ENCODE results near the gene ADGRE2. TPM values are rescaled to one million over a fixed set of nuclear protein-coding genes. Genes with fewer than 3 reads are reported as not detected.
A peak's percentile ranks its signal among the peaks of the same experiment; 100 is the strongest.
"Not testable (repeated sequence)": the region's sequence is repeated elsewhere in the genome, so short reads cannot be mapped to it uniquely, and the experiment has no call there.

Gene ADGRE2
- total RNA-seq: 1 to 10 TPM in 2 of 8 experiments, under 1 TPM in 5, not detected in 1; 0.09 to 3.7 (median 0.33) TPM

DNA sequence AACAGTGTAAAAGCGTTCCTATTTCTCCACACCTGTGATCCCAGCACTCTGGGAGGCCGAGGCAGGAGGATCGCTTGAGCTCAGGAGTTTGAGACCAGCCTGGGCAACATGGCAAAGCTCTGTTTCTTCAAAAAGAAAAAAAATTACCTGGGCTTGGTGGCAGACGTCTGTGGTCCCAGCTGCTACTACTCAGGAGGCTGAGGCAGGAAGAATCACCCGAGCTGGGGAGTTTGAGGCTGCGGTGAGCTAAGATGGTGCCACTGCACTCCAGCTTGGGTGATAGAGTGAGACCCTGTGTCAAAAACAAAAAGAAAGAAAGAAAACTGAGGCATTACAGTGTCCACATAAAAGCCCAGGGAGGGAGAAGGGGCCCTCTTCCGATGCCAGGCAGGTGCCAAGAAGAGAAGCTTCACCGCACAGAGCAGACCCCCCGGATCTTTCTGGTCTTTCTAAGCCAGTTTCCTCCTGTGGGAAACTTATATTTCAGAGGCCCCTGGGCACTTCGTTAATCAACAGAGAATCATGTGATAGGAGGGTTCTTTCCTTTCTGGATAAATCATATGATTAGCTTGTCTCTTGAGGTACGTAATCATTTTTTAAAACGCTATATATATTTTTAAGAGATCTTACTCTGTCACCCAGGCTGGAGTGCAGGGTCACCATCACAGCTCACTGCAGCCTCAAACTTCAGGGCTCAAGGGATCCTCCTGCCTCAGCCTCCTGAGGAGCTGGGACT, at the start of gene ADGRE2:
ADGRE2 (minus strand) TSS at position 451 of the 736 bp plus-strand sequence. CDS start 1,804 bp downstream, outside the sequence.
- H3K27ac ChIP-seq; H3K4me1 ChIP-seq (replicated peaks in 1 of 2); H3K4me3 ChIP-seq; ATAC-seq (replicated peaks in 6 of 8); in situ Hi-C loops (cut with MboI; ENCODE audit: low pct_unique_long_range_greater_than_20kb in 2 of 9, low sequenced_read_pairs in 9 of 9, unreplicated experiment in 9 of 9): not testable (repeated sequence)
- WGBS, 10 experiments: 0 to 92% (median 72%) methylated on average over 1 to 8 of the region's 12 CpGs; no CpG with 5 or more reads in 1 of the 10 experiments

DNA sequence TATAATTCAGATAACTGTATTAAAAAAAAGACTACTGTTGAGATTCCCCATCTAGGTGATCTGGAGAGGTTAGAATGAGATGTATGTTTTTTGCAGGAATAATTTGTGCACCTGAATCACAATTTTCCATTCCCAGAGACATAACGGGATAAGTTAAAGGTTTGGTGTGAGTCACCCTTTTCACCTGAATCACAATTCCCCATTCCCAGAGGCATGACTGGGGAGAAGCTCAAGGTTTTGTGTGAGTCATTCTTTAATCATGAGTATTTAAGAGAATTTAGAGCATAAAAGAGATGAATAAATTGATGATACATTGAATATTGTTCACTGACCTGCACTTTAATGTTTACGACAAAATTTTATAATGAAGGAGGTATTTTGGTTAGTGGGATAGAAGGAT, 47.6 kb upstream of the ADGRE2 start:
- WGBS, 10 experiments: 46 to 94% (median 72%) methylated on average over 1 to 2 of the region's 2 CpGs; no CpG with 5 or more reads in 2 of the 10 experiments
- Histone ChIP-seq H3K27ac (no peak overlapping the region), H3K4me3 (no peak overlapping the region), H3K4me1 (replicated peaks in 1 of 2) (no peaks in the 10 kb centered on the region)
- in situ Hi-C loops (cut with MboI; ENCODE audit: low pct_unique_long_range_greater_than_20kb in 2 of 9, low sequenced_read_pairs in 9 of 9, unreplicated experiment in 9 of 9): no loop called here
- no peak for ATAC-seq (replicated peaks in 6 of 8)

DNA sequence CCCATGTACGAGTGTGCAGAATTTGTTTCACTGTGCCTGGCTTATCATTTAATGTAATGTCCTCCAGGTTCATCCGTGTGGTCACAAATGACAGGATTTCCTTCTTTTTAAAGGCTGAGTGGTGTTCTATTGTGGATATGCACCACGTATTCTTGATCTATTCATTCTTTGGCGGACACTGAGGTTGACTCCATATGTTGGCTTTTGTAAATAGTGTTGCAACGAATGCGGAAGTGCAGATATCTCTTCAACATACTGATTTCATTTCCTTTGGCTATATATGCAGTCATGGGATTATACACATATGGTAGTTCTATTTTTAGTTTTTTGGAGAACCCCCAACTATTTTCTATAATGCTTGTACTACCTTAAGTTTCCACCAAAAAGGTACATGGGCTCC, 43.6 kb upstream of the ADGRE2 start:
- Histone ChIP-seq H3K4me1 (replicated peaks in 1 of 2) (no peaks in the 10 kb centered on the region), H3K4me3 (no peak overlapping the region), H3K27ac (no peak overlapping the region)
- 6 to 81% (median 40%) methylated on average over 3 to 6 of the region's 6 CpGs for WGBS, 10 experiments
- in situ Hi-C loops (cut with MboI; ENCODE audit: low pct_unique_long_range_greater_than_20kb in 2 of 9, low sequenced_read_pairs in 9 of 9, unreplicated experiment in 9 of 9): no loop called here
- ATAC-seq (replicated peaks in 6 of 8): peak in 2 of 8 experiments; percentile 33 to 52

DNA sequence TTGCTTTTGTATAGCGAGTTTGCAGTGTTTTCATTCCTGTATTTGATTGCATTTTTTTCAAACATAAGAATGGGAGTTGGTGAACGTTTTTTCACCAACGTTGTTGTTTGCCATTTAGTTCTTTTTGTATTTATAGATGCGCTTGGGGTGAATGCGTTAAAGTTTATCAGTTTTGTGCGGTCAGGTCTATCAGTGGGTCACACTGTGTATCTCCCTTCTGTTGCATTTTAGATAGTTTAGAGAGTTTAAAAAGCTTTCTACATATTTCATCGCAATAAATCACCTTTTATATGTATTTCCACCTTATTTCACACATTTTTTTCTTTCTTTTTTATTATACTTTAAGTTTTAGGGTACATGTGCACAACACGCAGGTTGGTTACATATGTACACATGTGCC, 40.2 kb upstream of the ADGRE2 start:
- Histone ChIP-seq H3K4me1 (replicated peaks in 1 of 2) (no peaks in the 10 kb centered on the region), H3K27ac (no peak overlapping the region), H3K4me3 (no peak overlapping the region)
- no peak for ATAC-seq (replicated peaks in 6 of 8)
- WGBS, 10 experiments: 37 to 90% (median 63%) methylated on average over 4 to 8 of the region's 8 CpGs
- in situ Hi-C loops (cut with MboI; ENCODE audit: low pct_unique_long_range_greater_than_20kb in 2 of 9, low sequenced_read_pairs in 9 of 9, unreplicated experiment in 9 of 9): no loop called here

DNA sequence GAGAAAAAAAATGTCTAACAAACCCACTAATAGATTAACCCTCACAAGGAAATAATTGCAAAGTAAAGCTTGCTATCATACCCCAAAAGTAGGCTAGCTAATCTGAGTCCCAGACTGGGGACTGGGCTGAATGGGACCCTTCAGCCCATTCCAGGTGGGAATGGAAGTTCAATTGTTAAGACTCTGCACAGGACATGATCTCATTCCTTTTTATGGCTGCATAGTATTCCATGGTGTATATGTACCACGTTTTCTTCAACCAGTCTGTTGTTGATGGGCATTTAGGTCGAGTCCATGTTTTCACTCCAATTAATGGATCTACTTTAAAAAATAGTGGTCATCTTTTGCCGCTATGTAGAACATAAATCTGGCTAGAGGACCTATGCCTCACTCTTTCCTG, 38.7 kb upstream of the ADGRE2 start:
- ATAC-seq (replicated peaks in 6 of 8): no peak
- Histone ChIP-seq H3K27ac (no peak overlapping the region), H3K4me3 (no peak overlapping the region), H3K4me1 (replicated peaks in 1 of 2) (no peaks in the 10 kb centered on the region)
- in situ Hi-C loops (cut with MboI; ENCODE audit: low pct_unique_long_range_greater_than_20kb in 2 of 9, low sequenced_read_pairs in 9 of 9, unreplicated experiment in 9 of 9): no loop called here
- 22 to 80% (median 63%) methylated on average over 1 to 3 of the region's 3 CpGs; no CpG with 5 or more reads in 5 of the 10 experiments for WGBS, 10 experiments

DNA sequence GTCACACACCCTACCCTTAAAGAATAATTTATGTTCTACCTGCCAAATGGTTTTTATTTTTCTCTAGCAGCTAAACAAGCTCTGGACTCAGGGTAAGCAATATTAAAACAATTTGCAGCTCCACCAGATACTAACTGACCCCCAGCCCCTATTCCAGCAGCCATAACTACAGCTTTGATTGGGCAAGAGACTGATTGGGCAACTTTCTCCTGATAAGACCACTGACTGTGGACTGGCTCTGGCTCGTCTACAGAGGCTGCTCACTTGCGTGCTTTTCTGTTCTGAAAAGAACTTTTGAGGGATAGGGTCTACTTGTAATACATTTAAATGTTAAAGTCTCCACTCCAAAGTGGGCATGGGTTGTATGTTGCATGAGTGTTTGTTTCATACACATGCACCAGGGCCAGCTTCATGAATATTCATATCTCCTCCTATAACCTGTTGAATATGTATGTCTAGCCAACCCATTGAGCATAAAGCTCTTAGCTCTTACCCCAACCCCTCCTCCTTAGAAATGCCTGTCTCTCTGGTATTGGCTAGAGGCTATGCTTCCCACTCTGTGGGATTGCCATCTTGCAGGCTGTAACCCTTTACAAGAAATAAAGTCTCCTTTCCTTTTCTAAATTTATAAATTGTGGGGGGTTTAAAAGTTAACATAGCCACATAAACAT, 36.8 kb upstream of the ADGRE2 start:
- H3K27ac ChIP-seq: no peak overlapping the region
- no peak overlapping the region for H3K4me3 ChIP-seq
- H3K4me1 ChIP-seq (replicated peaks in 1 of 2): no peaks in the 10 kb centered on the region
- in situ Hi-C loops (cut with MboI; ENCODE audit: low pct_unique_long_range_greater_than_20kb in 2 of 9, low sequenced_read_pairs in 9 of 9, unreplicated experiment in 9 of 9): no loop called here
- WGBS, 10 experiments: 25 to 83% (median 53%) methylated on average over 1 to 2 of the region's 2 CpGs; no CpG with 5 or more reads in 4 of the 10 experiments
- peak in 4 of 8 experiments; percentile 31 to 99 (median 46) for ATAC-seq (replicated peaks in 6 of 8)

DNA sequence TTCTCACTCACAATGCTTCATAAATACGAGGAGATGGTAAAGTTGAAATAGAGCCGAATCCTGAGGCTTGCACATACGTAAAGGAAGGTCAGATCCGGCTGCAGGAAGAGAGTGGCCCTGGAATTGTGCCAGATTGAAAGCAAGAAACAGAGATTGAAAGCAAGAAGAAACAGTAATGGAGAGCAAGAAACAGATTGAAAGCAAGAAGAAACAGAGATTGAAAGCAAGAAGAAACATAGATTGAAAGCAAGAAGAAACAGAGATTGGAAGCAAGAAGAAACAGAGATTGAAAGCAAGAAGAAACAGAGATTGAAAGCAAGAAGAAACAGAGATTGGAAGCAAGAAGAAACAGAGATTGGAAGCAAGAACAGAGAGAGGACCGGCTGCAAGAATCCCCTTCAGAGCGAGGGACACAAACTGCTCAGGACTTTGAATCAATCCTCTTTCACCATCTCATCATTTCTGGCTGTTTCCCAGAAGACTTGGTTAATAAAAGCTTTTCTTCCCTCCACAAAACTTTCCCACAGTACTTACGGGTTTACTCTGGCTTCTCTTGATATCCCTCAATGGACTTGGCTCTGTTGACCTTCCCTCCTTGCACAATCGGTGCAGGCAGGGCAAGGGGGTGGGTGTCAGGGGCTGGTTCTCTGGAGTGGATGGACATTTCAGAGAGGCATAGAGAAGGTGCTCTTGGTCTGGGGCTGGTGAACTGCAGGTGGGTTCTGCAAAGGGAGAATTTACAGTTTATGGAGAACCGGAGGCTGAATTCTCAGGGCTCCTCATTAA, 31.1 kb upstream of the ADGRE2 start:
- Histone ChIP-seq H3K4me3 (no peak overlapping the region), H3K4me1 (replicated peaks in 1 of 2) (no peaks in the 10 kb centered on the region), H3K27ac (no peak overlapping the region)
- no peak for ATAC-seq (replicated peaks in 6 of 8)
- 2 to 90% (median 61%) methylated on average over 4 to 9 of the region's 9 CpGs for WGBS, 10 experiments
- in situ Hi-C loops (cut with MboI; ENCODE audit: low pct_unique_long_range_greater_than_20kb in 2 of 9, low sequenced_read_pairs in 9 of 9, unreplicated experiment in 9 of 9): no loop called here

DNA sequence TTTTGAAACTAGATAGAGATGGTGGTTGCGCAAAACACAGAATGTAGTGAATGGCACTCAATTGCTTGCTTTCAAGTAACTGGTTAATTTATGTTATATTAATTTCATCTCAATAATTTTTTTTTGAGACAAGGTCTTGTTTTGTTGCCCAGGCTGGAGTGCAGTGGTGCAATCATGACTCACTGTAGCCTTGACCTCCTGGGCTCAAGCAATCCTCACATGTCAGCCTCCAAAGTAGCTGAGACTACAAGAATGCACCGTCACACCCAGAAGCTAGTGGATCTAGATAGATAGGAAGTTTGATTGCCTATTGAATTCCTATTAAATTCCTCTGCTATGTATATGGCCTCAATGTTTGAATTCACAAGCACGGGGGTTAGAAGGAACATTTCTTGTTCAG, 26.4 kb upstream of the ADGRE2 start:
- ATAC-seq (replicated peaks in 6 of 8): no peak
- H3K4me1 ChIP-seq (replicated peaks in 1 of 2): no peaks in the 10 kb centered on the region
- H3K27ac ChIP-seq: no peak overlapping the region
- H3K4me3 ChIP-seq: no peak overlapping the region
- WGBS, 10 experiments: 29 to 100% (median 86%) methylated on average over 1 to 3 of the region's 3 CpGs; no CpG with 5 or more reads in 1 of the 10 experiments
- in situ Hi-C loops (cut with MboI; ENCODE audit: low pct_unique_long_range_greater_than_20kb in 2 of 9, low sequenced_read_pairs in 9 of 9, unreplicated experiment in 9 of 9): no loop called here

DNA sequence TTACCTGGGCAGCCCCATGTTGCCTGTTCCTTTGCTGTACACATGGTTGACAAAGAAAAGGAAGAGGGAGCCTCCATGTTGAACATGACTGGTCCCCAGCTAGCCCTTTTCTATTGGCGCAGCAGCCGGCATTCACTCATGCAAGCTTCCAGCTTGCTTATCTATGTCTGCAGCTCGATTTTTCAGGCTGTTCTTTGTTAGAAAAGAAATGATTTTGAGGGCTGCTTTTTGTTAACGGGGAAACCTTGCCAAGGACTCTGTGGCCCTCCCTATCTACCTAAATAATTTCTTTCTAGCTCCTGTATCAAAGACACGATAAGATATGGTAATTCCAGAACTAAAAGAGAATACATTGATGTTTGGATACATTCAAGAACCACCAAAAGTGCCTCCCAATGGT, 20.4 kb upstream of the ADGRE2 start:
- H3K4me1 ChIP-seq (replicated peaks in 1 of 2): no peaks in the 10 kb centered on the region
- in situ Hi-C loops (cut with MboI; ENCODE audit: low pct_unique_long_range_greater_than_20kb in 2 of 9, low sequenced_read_pairs in 9 of 9, unreplicated experiment in 9 of 9): no loop called here
- WGBS, 10 experiments: 10 to 90% (median 56%) methylated on average over 2 to 4 of the region's 5 CpGs; no CpG with 5 or more reads in 2 of the 10 experiments
- no peak overlapping the region for H3K27ac ChIP-seq
- no peak for ATAC-seq (replicated peaks in 6 of 8)
- no peak overlapping the region for H3K4me3 ChIP-seq

DNA sequence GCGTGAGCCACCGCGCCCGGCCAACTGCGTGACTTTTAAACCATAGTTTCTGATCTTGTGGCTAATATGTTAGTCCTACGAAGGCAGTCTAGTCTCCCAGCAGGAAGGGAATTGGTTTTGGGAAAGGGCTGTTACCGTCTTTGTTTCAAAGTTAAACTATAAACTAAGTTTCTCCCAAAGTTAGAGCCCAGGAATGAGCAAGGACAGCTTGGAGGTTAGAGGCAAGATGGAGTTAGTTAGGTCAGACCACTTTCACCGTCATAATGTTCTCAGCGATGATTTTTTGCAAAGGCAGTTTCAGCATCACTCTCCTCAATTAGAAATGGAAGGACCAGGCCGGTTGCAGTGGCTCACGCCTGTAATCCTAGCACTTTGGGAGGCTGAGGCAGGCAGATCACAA, 17.7 kb upstream of the ADGRE2 start:
- 34 to 100% (median 78%) methylated on average over 2 to 10 of the region's 11 CpGs; no CpG with 5 or more reads in 1 of the 10 experiments for WGBS, 10 experiments
- no peak overlapping the region for H3K27ac ChIP-seq
- in situ Hi-C loops (cut with MboI; ENCODE audit: low pct_unique_long_range_greater_than_20kb in 2 of 9, low sequenced_read_pairs in 9 of 9, unreplicated experiment in 9 of 9): no loop called here
- H3K4me3 ChIP-seq: no peak overlapping the region
- H3K4me1 ChIP-seq (replicated peaks in 1 of 2): no peaks in the 10 kb centered on the region
- ATAC-seq (replicated peaks in 6 of 8): no peak

DNA sequence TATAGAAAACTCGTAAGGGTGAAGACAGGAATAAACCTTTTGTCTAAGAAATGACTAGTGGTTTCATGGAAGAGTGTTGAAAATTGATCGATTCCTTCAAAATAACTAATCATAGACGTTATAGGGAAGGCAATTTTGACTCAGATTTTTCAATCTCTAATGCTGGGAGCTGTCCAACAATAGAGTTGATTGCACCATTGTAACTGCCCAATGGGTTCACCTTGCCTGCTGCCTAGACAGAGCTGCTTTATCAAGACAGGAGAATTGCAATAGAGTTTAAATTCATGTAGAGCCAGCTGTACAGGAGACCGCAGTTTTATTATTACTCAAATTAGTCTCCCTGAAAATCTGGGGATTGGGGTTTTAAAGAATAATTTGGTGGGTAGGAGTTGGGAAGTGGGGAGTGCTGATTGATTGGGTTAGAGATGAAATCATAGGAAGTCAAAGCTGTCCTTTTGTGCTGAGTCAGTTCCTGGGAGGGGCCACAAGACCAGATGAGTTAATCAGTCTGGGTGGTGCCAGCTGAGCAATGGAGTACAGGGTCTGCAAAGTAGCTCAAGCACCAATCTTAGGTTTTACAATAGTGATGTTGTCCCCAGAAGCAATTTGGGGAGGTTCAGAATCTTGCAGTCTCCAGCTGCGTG, 16.8 kb upstream of the ADGRE2 start:
- WGBS, 10 experiments: 28 to 96% (median 59%) methylated on average over 3 to 5 of the region's 5 CpGs
- no peak overlapping the region for H3K4me3 ChIP-seq
- H3K4me1 ChIP-seq (replicated peaks in 1 of 2): no peaks in the 10 kb centered on the region
- in situ Hi-C loops (cut with MboI; ENCODE audit: low pct_unique_long_range_greater_than_20kb in 2 of 9, low sequenced_read_pairs in 9 of 9, unreplicated experiment in 9 of 9): no loop called here
- ATAC-seq (replicated peaks in 6 of 8): peak in 1 of 8 experiments; percentile 22
- no peak overlapping the region for H3K27ac ChIP-seq

DNA sequence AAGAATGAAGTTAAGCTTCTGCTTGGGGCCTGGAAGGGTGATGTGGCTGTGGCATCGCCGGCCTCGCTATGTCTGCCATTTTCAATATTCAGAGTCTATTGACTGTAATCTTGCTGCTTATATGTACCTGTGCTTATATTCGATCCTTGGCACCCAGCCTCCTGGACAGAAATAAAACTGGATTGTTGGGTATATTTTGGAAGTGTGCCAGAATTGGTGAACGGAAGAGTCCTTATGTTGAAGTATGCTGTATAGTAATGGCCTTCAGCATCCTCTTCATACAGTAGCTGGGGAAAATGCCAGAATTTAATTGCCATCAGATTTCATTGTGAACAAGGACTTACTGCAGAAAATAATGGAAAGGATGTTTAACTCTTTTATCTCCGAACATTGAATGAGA, 13.9 kb upstream of the ADGRE2 start:
- H3K27ac ChIP-seq; H3K4me1 ChIP-seq (replicated peaks in 1 of 2); ATAC-seq (replicated peaks in 6 of 8); in situ Hi-C loops (cut with MboI; ENCODE audit: low pct_unique_long_range_greater_than_20kb in 2 of 9, low sequenced_read_pairs in 9 of 9, unreplicated experiment in 9 of 9); H3K4me3 ChIP-seq: not testable (repeated sequence)
- 17 to 100% (median 86%) methylated on average over 1 to 6 of the region's 6 CpGs; no CpG with 5 or more reads in 1 of the 10 experiments for WGBS, 10 experiments
